Activated CD4-positive, CD25-positive, alpha-beta regulatory T cell (primary cell): ENCODE results near the gene PSG6.
"Not testable (repeated sequence)": the region's sequence is repeated elsewhere in the genome, so short reads cannot be mapped to it uniquely, and the experiment has no call there.

Experiments used
- DNase-seq, 4 experiments: peaks; one replicate each; lab custom pipeline; 2025; lab: John Stamatoyannopoulos, UW

PSG6 gene

DNA sequence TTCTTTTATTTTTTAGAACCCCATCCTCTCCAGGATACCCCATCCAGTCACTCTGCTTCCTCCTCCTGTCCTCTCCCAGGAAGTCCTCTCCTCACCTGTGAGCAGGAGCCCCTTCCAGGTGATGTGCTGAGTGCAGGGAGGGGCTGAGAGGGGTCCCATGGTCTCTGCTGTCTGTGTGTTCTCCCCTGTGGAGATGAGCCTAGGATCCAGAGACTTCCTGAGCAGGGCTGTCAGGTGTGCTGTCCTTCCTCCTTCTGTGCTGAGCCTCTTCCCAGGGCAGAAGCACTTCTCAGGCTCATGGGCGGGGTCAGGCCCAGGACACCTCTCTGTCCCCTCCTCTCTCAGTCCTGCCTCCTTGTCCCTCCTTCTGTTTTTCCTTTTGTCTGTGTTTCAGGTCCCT, at the start of gene PSG6:
Gene PSG6 (minus strand): TSS at position 261 of the 400 bp plus-strand sequence. CDS start 102 bp downstream, at position 159.
- not testable (repeated sequence) for DNase-seq

DNA sequence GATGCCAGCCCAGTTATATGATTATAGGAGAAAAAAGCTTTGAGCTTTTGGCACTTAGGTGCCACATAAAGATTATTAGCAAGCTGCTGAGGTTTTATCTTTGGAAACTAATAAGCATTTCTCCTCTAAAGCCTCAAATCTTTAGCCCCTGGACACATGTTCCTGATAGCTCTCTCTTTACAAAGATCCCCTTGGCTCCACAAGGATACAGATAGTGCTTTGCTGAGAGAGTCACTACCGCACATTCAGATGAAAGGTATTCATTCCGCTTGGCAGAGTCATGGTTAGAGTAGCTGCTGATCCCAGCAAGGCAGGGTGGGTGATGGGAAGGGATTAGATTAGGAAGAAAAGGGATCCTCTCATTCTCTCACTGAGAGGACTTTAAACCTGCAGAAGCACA, 47.5 kb upstream of the PSG6 start:
- no peak for DNase-seq

DNA sequence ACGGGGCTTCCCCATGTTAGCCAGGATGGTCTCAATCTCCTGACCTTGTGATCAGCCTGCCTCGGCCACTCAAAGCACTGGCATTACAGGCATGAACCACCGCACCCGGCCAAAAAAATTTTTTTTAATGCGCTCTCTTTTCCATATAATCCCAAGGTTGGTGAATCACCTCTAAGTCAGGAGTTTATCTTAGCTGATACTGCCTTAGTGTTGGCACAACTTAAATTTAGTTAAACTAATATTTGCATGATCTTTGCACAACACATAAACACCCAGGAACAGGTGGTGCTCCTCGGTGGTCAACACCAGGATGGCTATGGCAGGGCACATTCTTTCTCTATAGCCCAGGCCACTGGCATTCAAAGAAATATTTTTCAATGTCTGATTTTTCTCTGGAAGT, 43.4 kb upstream of the PSG6 start:
- no peak for DNase-seq

DNA sequence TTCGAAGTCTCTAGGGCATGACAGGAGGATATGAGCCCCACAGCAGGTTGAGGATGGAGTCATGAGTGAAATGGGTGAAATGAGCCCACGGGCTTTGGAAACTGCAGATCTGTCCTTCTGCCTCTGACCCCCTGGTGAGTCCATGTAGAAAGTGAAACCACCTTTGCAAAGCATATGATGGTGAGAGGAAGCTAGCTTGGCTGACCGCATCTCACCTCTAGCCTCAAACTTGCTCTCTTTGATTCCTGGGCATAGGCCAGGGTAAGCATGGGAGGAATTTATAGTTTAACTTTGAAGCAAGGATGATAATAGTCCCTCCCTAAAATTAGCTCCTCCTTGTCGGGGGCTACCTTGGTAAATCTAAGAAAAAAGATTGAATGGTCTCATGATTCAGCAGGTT, 34.4 kb upstream of the PSG6 start:
- DNase-seq, result not testable (repeated sequence)

DNA sequence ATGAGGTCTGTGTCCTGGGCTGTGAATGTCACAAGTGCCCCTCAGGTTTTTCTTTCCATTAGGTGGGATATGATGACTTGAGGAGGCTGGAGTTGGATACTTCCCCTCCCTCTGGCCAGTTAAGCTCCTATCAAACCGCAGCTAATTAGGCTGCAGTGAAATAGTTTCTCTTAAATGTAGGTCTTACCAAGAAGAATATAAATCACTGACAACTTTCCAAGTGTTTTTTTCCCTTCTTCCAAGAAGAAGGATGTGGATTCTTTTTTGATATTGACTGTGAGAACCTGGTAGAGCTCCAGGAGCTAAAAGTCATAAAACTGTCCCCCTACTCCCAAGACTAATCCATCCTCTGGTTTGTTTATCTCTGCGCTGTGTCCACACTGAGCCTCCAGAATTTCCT, 33.8 kb upstream of the PSG6 start:
- DNase-seq, result not testable (repeated sequence)

DNA sequence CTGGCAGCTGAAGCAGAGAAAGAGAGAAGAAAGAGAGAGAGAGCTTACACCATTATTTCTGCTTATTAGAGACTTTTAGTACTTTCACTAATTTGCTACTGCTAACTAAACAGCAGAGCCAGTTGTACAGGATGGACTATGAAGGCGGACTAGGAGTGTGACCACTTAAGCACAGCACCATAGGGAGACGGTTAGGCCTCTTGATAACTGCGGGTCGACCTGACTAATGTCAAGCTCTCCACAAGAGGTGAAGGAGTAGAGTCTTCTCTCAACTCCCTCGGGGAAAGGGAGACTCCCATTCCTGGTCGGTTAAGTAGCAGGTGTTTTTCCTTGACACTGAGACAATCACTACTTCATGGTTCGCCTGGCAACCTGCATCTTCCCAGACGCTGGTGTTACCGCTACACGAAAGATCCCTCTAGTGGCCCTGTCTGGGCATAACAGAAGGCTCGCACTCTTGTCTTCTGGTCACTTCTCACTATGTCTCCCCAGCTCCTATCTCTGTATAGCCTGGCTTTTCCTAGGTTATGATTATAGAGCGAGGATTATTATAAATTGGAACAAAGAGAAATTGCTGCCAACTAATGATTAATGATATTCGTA, 24.6 kb upstream of the PSG6 start:
- no peak for DNase-seq

DNA sequence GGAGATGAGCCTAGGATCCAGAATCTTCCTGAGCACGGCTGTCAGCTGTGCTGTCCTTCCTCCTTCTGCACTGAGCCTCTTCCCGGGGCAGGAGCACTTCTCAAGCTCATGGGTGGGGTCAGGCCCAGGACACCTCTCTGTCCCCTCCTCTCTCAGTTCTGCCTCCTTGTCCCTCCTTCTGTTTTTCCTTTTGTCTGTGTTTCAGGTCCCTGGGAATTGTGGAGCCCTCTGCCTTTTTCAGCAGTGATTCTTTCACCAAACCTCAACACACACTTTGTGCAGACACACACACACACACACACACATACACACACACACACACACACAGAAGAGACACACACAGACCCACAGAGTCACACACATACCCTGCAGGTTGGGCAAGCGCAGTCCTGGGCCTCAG, 19.4 kb upstream of the PSG6 start, which contains the start of gene PSG7:
Gene PSG7 (minus strand): TSS at position 101 of the 400 bp plus-strand sequence. CDS start 131 bp downstream, outside the sequence.
- not testable (repeated sequence) for DNase-seq

DNA sequence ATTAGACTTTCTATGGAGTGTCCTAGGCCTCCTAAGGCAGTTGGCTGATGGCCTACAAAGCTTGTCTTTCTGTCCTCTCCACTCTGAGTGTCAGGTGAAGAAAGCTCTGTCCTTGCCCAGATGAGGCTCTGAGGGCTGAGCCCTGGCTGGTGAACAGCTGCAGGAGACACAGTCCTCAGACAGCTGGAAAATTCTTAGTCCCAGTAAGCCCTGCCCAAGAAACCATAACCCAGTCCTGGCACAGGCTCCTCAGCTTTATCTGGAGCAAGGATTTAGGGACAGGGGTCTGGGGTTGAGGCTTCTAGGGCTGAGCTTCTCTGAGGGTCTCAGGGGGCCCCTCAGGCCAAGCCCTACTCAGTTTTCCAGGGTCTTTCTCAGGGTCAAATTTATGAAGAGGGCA, 17.0 kb upstream of the PSG6 start:
- not testable (repeated sequence) for DNase-seq

GRCh38 chr19:42934183-42934582, 16.5 kb upstream of the PSG6 start:
- DNase-seq, result not testable (repeated sequence)

DNA sequence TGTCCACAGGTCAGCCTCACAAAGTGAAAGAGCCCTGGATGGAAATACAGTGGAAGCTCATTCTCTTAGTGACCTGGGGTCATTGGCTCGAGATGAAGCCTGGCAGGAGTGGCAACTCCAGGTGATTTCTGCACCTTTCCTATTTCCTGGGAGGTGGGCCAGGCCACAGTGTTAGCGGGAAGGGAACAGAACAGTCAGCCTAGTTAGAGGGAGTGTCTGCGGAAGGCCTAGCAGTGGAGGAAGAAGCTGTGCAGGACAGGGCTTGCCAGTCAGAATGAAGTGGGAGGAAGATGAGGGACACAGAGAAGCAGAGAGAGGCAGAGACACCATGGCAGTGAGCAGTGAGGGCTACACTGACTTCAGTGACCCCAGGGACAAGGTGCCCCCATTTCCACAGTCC, 15.7 kb upstream of the PSG6 start:
- DNase-seq, result not testable (repeated sequence)

DNA sequence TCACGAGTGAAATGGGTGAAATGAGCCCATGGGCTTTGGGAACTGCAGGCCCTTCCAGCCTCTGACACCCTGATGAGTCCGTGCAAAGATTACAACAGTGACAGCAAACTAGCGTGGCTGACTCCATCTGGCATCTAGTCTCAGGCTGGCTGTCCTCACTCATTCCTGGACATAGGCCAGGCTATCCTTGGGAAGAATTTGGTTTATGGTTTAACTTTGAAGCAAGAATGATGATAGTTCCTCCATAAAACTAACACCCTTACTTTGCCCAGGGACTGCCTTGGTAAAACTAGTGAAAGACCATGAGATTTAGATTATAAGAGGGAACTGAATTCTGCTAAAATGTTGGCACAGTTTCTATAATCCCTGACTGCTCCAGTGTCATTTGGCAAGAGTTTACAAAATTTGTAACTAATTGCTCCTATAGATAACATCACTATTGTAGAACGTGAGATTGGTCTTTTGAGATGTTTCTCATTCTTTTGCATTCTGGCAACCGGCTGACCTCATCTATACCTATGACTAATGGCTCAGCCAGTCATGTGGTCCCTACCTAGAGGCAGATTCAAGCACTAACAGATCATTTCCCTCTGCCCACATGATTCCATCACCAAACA, 14.9 kb upstream of the PSG6 start:
- DNase-seq, result not testable (repeated sequence)

DNA sequence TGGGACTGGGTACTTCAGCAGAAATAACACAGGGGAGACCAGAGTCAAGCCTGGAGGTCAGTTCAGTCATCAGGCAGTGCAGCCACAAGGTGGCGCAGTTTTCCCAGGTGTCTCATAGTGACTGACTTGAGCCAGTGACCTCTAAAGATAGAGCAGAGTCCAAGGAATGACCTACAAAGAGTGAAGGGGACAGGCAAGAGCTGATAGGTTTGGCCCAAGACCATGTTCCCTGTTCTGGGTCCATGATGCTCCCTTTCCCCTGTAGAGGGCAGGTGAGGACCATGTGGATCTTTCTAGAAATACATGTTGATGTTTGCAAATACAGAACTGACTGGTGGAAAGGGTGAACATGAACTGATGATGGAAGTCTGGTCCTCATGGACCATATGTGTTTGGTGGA, 12.5 kb upstream of the PSG6 start:
- not testable (repeated sequence) for DNase-seq

GRCh38 chr19:42928896-42929295, 11.2 kb upstream of the PSG6 start:
- no peak for DNase-seq

DNA sequence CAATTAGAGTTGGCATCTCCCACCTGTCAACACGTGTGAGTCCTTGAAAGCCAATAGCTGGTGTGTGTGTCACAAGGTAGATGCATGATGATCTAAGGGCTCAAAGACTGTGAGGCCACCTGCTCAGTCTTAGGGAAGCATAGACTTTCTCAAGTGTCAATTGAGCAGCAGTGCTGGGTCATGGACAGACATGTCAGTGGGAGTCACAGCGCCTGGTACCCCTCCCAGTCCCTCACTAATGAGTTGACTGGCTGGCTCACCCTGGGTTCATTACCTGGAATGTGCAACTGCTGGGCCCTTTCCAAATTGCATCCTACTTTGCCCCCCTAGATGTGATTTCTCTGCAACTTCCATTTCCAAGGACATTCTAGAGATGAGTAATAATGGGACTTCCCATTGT, 9.1 kb upstream of the PSG6 start:
- no peak for DNase-seq

DNA sequence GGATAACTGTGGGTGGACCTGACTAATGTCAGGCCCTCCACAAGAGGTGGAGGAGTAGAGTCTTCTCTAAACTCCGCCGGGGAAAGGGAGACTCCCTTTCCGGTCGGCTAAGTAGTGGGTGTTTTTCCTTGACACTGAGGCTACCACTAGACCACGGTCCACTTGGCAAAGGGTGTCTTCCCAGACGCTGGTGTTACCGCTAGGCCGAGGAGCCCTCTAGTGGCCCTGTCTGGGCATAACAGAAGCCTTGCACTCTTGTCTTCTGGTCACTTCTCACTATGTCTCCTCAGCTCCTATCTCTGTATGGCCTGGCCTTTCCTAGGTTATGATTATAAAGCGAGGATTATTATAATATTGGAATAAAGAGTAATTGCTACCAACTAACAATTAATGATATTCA, 5.4 kb upstream of the PSG6 start:
- not testable (repeated sequence) for DNase-seq

GRCh38 chr19:42920971-42921370, 3.3 kb upstream of the PSG6 start:
- DNase-seq, result not testable (repeated sequence)

- no peak for DNase-seq
These were observed 2.0 kb upstream of the PSG6 start for GRCh38 chr19:42919757-42920079.

DNA sequence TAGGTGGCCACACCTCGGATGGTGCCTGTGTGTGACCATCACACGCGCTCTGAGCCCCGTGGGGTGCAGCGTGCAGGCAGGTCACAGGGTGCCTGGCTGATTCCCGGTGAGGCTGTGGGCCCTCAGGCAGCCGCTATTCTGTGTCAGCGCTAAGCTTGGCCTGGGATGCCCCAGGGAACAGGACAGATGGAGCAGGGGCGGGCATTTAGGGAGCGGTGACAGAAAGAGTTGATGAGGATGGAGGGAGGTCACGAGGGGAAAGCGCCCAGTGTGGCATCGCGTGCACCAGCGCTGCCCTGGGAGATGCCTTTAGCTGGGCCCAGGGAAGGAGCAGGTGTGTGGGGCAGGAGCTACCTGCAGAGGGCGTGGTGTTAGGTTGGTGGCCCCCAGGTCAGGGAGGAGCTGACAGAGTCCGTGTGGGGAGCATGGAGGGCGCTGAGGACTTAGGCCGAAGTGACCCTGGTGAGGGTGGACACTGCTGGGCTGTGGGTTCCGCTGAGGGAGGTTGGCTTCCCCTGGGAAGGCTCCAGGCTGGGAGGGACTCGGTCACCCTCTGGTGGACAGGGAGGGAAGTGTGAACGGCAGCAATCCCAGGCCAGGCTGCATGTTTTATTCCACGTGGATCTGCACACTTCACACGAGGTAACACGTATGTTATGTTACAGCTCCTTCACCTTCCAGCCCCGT, 1.5 kb upstream of the PSG6 start:
- DNase-seq, result not testable (repeated sequence)

DNA sequence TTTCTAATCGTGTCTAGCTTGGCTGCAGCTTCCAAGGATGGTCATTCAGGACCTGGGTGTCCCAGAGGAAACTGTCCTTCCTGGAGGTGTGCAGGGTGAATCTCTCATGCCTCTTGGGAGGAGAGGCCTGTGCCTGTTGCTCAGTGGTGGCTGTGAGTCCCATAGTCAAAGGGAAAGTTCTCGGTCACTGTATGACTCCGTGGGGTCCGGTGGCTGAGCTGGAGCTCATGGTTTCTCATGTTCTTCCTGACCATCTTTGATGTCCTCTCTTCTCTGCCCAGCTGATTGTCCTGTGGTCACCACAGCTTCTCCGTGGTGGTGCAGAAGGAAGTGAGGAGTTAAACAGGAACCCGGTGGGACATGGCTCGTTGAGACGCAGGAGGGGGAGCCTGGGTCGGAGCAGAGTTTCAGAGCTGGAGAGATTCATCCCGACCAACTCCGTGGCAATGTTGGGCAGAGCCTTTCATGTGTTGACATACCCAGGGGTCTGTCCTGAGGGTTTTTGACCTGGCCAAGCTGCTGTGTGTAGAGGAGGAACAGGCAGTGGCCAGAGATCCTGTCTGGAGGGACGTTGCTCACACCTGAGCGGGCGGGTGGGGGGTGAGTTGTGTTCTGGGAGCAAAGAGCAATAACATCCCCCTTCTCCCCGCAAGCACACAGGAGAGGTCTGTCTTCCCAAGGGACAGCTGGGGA, 829 bp upstream of the PSG6 start:
- DNase-seq, result not testable (repeated sequence)

- DNase-seq, result not testable (repeated sequence)
These were observed 763 bp downstream of the PSG6 start for GRCh38 chr19:42916931-42917330.

DNA sequence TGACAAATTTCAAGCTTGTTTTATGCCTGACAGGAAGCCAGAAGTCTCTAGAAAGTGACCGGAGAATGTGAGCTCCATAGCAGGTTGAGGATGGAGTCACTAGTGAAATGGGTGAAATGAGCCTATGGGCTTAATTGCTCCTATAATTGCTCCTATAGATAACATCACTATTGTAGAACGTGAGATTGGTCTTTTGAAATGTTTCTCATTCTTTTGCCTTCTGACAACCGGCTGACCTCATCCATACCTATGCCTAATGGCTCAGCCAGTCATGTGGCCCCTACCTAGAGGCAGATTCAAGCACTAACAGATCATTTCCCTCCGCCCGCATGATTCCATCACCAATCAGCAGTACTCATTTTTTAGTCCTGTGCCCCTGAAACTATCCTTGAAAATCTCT, 4.2 kb downstream of the PSG6 start:
- not testable (repeated sequence) for DNase-seq

DNA sequence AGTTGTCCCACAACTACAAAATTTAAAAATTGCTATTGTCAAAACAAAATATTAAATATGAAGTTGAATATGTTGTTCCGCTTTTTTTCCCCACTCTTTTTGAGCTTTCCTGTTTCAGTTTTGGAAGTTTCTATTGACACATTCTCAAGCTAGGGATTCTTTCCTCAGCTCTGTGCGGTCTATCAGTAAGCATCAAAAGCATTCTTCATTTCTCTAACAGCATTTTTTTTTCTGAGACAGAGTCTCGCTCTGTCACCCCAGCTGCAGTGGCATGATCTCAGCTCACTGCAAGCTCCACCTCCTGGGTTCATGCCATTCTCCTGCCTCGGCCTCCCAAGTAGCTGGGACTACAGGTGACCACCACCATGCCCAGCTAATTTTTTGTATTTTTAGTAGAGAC, 4.8 kb downstream of the PSG6 start:
- DNase-seq, result not testable (repeated sequence)

- DNase-seq, result not testable (repeated sequence)
These were observed 6.0 kb downstream of the PSG6 start for GRCh38 chr19:42911731-42912130.
